DOHH2 (cell line): ENCODE measurements around the gene RELA.

ENCODE experiments used
- CTCF ChIP-seq: fragments of 200-600 bp; sonication (generic); IDR thresholded peaks from one replicate; pipeline ENCODE4 v1.5.1; 2014; ENCODE audit warnings: antibody characterized with exemption, mild to moderate bottlenecking, low read depth, low read length; ENCODE audit not compliant: poor library complexity, severe bottlenecking
- EZH2phosphoT487 ChIP-seq: fragments of 200-600 bp; sonication (generic); IDR thresholded peaks from 2 replicates; pipeline ENCODE4 v1.6.1; 2017; ENCODE audit warnings: borderline replicate concordance, mild to moderate bottlenecking, antibody characterized with exemption, low read length, moderate library complexity, mixed read lengths

GRCh38 chr11:65633390-65634108 is 29.2 kb downstream of the RELA start:
- TF ChIP-seq CTCF: no peak
- no peak for TF ChIP-seq EZH2phosphoT487
